Measurements from ENCODE around the gene NGDN. TPM values are rescaled to one million over a fixed set of nuclear protein-coding genes. Genes with fewer than 3 reads are reported as not detected.
A peak's percentile ranks its signal among the peaks of the same experiment; 100 is the strongest.

NGDN gene
- total RNA-seq, 1 experiment from 2014 or later, result 62.8 TPM

DNA sequence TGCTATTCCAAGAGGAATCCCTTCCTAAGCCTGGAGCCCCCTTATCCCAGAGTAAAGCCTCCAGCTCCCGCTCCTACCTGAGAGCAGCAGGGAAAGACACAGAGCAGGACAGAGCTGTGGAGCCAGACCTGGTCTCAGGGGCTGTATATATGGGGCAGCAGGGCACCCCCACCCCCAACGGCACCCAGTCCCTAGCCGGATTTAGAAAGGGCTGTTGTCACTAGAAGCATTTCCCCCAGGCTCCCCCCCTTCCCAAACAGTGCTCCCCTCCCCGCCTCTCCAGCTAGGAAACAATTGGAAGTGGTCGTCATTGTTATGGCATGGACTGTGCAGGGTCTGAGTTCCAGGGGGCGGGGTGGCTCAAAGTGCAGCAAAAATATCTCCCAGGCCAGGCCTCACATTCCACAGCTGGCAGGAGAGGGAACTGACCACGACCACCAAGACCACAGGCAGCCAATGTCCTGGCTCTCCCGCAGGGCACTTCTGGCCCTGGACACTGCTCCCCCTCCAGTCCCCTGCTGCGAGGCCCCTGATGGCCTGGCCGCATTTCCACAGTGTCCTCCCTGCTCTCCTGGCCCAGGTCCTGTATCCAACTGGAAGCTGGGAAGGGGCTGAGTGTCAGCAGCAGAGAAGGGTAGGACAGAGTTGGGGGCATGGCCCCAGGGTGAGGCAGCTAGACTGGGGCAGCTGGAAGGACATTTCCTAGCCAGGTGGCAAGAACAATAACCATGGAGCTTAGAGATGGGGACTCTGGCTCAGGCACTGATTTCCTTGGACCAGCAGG is 33.8 kb upstream of the NGDN start, which contains the start of gene MYH7:
MYH7 (minus strand) TSS at position 118 of the 784 bp plus-strand sequence. CDS start 1,928 bp downstream, outside the sequence.
- DNase-seq, result peak; percentile 22

DNA sequence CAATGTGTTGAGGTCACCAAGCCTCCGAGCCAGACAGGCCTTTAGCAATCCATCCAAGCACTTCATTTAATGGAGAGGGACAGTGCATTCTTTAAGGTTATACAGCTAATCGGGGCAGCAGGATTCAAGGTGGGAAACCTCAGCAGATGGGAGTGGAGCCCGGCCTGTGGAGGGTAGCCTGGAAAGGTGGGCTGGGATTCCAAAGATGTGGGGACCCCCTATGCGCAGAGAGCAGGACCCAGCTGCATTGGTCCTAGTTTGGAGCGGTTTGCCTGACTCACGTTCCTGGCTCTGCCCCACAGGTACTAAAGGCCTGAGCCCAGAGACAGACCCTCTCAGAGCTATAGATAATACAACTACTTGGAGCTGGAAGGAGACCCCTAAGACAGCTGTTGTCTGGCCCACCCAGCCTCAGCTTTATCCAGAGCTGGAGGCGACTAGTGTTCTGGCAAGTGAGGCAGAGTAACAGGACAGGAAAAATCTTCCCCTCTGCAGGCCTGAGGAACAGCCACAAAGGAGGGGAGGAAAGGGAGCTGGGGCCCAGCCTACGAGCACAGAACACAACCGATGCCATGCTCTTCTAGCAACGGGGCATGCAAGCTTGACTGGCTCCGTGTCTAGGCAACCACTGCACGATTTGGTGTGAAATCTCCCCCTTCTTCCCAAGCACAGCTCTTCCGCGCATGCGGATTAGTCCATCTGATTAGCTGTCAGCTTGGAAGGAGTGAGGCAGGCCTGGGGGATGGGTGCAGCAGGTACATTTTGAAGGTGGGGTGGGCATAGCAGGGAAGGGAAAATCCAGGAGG is 33.0 kb upstream of the NGDN start:
- no peak overlapping the region for H3K4me3 ChIP-seq (ENCODE audit: insufficient read depth, low read depth, low read length)
- H3K36me3 ChIP-seq (replicated peaks; ENCODE audit: control insufficient read depth, insufficient read depth, low read length), result no peaks in the 10 kb centered on the region
- H3K27me3 ChIP-seq (ENCODE audit: control insufficient read depth, insufficient read depth, low read length), result no peaks in the 10 kb centered on the region
- DNase-seq, result peak; percentile 33

More for the DNA sequence above, 33.8 kb upstream of the NGDN start, which contains the start of gene MYH7:
- Histone ChIP-seq H3K27me3 (ENCODE audit: control insufficient read depth, insufficient read depth, low read length) (no peaks in the 10 kb centered on the region), H3K36me3 (replicated peaks; ENCODE audit: control insufficient read depth, insufficient read depth, low read length) (no peaks in the 10 kb centered on the region), H3K4me3 (ENCODE audit: insufficient read depth, low read depth, low read length) (no peak within 1 kb of the TSS)

DNA sequence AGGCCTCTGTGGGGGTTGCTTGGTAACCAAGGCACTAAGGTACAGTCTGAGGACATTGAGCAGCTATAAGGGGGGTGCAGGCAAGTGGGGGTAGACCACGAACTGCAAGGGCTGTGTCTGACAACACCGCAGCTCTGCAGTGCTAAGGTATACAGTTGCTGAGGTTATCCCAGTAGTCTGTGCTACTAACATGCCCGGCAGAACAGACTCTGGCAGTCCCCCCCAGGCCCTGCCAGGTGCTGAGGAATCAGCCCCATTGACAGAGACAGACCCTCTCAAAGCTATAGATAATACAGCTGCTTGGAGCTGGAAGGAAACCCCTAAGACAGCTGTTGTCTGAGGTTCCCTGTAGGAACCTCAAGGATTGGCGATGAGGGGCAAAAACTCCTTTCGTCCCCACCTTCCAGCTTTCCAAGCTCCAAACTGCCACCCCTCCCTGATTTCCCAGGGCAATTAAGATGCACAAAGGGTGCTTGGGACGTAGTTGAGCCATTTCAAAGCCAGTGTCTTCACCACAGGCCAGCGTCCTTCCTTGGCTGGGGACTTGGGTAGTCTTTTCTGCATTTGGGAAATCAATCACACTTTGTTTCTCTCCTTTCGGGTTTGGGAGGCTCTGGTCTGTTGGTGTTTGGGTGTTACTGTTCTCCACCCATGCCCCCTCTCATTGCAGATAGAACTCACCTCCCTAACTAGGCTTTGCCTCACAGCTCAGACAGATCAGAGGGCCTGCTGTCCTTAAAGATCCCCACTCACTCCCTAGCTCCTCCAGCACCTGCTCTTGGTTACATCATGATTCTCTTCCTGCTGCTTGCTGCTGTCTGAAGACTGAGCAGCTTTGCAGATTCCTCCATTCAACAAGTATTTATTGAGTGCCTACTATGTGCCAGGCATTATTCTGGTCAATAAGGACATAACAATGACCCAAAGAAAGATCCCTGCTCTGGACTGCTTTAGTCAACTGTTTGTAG is 32.1 kb upstream of the NGDN start:
- no peaks in the 10 kb centered on the region for H3K36me3 ChIP-seq (replicated peaks; ENCODE audit: control insufficient read depth, insufficient read depth, low read length)
- H3K4me3 ChIP-seq (ENCODE audit: insufficient read depth, low read depth, low read length), result no peak overlapping the region
- H3K27me3 ChIP-seq (ENCODE audit: control insufficient read depth, insufficient read depth, low read length), result no peaks in the 10 kb centered on the region
- peak; percentile 15 for DNase-seq

DNA sequence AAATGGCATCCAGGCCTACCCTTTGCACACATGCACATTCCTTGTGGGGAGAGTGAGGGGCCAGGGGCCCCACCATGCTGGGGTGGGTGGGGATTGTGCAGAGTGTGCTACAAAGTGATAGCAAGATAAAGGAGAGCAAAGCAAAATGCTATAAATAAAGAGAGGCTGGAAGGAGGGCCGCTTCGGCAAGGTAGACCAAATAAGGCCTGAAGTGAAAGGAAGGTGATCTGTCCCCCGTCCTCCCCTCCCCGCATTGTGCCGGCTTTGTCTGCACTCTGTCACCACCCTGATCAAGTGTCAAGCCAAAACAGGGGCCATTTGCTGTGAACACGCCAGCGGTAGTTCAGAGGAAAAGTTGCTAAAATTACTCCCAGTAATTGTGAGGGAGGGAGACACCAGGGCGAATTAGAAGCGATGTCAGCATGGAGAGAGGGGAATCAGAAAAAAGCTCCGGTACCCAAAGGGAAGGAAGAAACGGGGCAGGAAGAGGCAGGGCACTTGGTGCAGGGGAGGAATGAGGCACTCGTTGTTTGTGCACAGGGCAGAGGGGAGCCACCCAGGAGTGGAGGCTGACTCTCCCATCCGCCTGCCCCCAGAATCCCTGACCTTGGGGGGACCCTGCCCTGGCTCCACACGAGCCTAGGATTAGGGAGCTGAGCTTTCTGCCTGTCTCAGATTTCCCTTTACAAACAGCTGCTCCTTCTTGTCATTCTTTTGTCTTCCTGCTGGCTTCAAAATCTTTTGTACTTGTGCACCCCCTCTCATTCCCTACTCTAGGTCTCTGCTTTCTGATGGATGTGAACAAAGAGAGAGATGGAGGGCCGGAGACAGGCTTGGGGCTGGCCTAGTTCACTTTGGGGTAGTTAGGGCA is 31.2 kb upstream of the NGDN start:
- Histone ChIP-seq H3K36me3 (replicated peaks; ENCODE audit: control insufficient read depth, insufficient read depth, low read length) (no peaks in the 10 kb centered on the region), H3K27me3 (ENCODE audit: control insufficient read depth, insufficient read depth, low read length) (no peaks in the 10 kb centered on the region), H3K4me3 (ENCODE audit: insufficient read depth, low read depth, low read length) (no peak overlapping the region)
- DNase-seq, result peak; percentile 44

DNA sequence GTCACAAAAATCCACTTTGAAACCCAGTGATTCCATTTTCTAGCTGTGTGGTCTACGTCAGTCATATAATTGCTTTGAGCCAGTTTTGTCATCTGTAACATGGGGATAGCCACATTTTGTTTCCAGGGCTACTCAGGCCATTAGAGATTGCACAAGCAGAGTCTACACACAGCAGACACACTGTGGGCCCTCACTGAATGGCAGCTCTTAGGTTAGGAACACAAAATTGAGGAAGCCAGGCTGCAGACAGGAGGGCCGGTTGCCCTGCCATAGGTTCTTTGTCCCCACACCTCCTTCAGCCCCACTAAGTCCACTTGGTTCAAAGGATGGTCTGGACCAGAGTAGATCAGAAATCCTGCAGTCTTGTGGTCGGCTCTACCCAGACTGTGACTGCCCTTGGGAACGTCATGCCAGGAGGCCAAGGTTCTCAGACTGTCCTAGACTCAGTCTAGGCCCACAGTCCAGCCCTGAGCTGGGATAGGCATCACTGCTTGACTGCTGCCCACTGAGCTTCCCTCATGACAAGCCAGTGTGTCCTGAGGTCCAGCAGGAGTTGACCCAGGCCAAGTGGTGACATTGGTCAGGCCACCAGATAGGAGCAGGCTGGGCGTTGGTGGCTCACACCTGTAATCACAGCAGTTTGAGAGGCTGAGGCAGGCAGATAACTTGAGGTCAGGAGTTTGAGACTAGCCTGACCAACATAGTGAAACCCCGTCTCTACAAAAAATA is 30.2 kb upstream of the NGDN start:
- Histone ChIP-seq H3K4me3 (ENCODE audit: insufficient read depth, low read depth, low read length) (no peak overlapping the region), H3K36me3 (replicated peaks; ENCODE audit: control insufficient read depth, insufficient read depth, low read length) (no peaks in the 10 kb centered on the region), H3K27me3 (ENCODE audit: control insufficient read depth, insufficient read depth, low read length) (no peaks in the 10 kb centered on the region)
- no peak for DNase-seq

DNA sequence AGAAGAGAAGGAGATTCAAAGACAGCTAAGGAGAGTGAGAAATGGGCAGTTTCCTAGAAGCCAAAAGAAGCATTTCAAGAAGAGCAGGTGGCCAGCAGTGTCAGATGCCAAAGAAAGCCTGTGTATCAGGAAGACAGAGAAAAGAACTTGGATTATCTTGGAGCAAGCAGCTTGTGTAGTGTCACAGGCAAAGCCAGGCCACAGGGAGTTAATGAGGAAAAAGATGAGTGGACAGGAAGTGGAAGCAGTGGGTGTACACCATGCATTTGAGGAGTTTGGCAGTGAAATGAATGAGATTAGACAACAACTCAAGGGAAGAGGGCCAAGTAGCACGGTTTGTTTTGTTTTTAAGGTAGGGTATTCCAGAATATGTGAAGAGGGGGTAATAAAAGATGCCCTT is 28.4 kb upstream of the NGDN start:
- H3K27me3 ChIP-seq (ENCODE audit: control insufficient read depth, insufficient read depth, low read length), result no peaks in the 10 kb centered on the region
- no peak overlapping the region for H3K4me3 ChIP-seq (ENCODE audit: insufficient read depth, low read depth, low read length)
- H3K36me3 ChIP-seq (replicated peaks; ENCODE audit: control insufficient read depth, insufficient read depth, low read length), result no peaks in the 10 kb centered on the region
- DNase-seq, result peak; percentile 3

DNA sequence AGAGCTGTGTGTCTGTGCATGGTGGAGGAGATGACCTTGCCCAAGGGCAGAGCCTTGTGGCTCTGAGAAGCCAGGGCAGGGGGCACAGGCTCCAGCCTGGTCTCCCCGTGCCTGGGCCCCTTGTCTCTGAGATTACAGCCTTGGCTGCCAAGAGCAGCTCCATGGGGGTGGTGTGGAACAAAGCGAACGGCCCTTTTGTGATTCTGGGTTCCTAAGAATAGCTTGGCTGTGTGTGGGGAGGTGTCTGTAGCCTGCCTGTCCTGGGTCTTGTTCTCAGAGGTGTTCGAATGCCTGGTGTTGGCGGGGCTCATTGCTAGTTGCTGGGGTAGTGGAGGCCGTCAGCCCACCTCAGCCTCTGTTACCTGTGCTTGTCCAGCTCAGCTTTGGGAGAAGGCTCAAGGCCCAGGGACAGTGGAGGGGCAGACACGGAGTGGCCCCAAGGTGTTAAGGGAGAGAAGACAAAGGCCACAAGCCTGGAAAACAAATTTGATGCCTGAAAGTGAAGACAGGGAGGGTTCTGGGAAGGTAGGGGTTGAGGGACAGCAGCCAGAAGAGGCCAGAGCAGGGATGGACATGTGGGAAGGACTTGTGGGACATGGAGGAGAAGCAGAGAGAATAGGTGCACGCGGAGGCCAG is 26.7 kb upstream of the NGDN start:
- Histone ChIP-seq H3K36me3 (replicated peaks; ENCODE audit: control insufficient read depth, insufficient read depth, low read length) (no peaks in the 10 kb centered on the region), H3K27me3 (ENCODE audit: control insufficient read depth, insufficient read depth, low read length) (no peaks in the 10 kb centered on the region), H3K4me3 (ENCODE audit: insufficient read depth, low read depth, low read length) (no peak overlapping the region)
- peak; percentile 79 for DNase-seq

DNA sequence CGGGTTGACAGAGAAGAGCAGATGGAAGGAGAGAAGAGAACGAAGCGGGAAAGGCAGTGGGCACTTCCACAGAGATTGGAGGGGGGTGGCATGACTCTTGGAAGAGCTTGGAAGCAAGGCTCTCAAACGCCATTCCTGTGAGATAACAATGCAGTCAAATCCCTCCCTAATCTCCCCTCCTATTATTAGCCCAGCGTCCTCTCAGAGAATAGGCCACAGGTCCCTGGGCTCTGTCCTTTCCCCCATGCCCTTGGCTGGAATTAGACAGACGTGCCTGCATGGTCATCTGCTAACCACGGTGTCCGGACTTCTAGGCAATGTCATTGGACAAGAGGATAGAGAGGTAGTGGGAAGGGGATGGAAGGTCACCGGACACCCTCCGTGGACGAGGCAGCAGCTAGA is 26.1 kb upstream of the NGDN start:
- no peaks in the 10 kb centered on the region for H3K36me3 ChIP-seq (replicated peaks; ENCODE audit: control insufficient read depth, insufficient read depth, low read length)
- peak; percentile 26 for DNase-seq
- H3K27me3 ChIP-seq (ENCODE audit: control insufficient read depth, insufficient read depth, low read length), result no peaks in the 10 kb centered on the region
- no peak overlapping the region for H3K4me3 ChIP-seq (ENCODE audit: insufficient read depth, low read depth, low read length)

DNA sequence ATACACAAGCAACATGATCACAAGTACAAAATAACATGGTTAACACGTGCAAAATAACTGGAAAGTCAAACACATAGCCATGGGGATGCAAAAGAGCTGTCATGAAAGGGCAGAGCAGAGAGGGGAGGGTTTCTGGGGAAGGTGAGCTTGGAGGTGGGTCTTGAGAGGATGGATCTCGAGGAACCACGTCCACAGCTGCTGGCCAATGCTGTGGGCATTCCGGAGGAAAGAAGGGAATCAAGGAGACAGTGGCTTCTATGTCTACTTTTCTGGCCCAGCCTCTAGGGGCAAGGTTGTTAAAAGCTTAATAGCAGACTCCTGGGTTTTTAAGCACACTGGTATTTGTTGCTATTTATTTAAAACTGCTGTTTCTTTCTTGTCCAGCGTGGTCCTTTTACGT is 25.6 kb upstream of the NGDN start:
- Histone ChIP-seq H3K4me3 (ENCODE audit: insufficient read depth, low read depth, low read length) (no peak overlapping the region), H3K36me3 (replicated peaks; ENCODE audit: control insufficient read depth, insufficient read depth, low read length) (no peaks in the 10 kb centered on the region), H3K27me3 (ENCODE audit: control insufficient read depth, insufficient read depth, low read length) (no peaks in the 10 kb centered on the region)
- DNase-seq, result peak; percentile 6

DNA sequence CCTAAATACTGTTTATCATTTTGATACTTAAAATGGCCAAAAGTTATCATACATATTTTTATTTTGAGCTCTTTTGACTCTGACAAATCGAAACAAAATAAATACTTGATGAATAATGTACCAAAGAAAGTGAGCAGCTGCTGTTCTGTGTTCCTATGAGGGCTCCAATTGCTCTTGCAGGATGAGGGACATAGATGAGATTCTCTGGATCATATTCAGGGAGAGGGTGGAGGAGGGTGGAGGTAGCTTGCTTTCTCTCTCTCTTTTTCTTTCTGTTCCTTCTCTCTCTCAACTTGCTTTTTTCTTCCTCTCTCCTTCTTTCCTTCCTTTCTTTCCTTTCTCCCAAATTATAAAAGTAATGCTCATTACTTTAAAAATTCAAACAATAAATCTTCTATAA is 25.2 kb upstream of the NGDN start:
- no peaks in the 10 kb centered on the region for H3K36me3 ChIP-seq (replicated peaks; ENCODE audit: control insufficient read depth, insufficient read depth, low read length)
- no peaks in the 10 kb centered on the region for H3K27me3 ChIP-seq (ENCODE audit: control insufficient read depth, insufficient read depth, low read length)
- DNase-seq, result no peak
- H3K4me3 ChIP-seq (ENCODE audit: insufficient read depth, low read depth, low read length), result no peak overlapping the region

DNA sequence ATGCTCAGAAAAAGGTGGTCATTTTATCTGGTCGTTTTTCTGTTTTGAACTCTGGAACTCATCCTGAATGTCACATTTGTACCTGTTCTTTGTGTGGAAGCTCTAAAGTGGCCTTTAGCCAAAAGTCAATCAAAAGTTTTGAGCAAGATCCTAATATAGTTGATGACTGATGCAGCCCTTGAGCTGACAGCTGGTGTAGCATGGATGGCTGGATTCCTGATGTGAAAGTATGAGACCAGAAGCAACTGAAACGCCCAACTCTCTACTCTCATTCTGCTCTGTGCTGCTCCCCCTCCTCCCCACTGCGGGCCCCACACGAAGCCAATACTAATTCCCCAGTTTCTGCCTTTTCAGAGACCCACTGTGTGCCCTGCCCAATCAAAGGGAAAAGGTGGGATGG is 23.7 kb upstream of the NGDN start:
- H3K36me3 ChIP-seq (replicated peaks; ENCODE audit: control insufficient read depth, insufficient read depth, low read length), result no peaks in the 10 kb centered on the region
- H3K4me3 ChIP-seq (ENCODE audit: insufficient read depth, low read depth, low read length), result no peak overlapping the region
- DNase-seq, result no peak

DNA sequence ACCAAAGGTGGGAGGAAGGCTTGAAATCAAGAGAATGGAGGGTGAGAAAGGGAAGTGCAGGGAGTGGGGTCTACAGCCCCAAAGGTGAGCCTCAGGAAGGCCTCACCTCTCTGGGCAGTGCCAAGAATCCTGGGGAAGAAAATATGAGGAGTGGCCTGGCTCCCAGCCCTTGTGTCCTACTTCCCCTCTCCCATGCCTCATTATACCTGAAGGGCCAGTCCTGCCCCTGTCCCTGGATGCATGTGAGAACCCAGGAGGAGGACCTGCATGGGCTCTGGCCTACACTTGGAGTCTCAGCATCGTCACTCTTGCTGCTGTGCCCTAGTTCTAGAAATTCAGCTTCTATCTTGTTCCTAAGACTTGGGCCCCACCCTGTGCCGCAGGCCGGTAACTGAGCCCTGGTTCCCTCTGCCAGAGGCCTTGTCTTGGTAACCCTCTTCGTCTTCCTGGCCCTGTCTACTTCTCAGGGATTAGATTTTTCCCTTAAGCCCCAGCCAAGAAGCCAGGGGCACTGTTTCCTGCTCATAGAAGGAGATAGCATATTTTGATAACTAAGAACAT is 23.1 kb upstream of the NGDN start:
- H3K36me3 ChIP-seq (replicated peaks; ENCODE audit: control insufficient read depth, insufficient read depth, low read length), result no peaks in the 10 kb centered on the region
- no peak overlapping the region for H3K4me3 ChIP-seq (ENCODE audit: insufficient read depth, low read depth, low read length)
- H3K27me3 ChIP-seq (ENCODE audit: control insufficient read depth, insufficient read depth, low read length), result no peaks in the 10 kb centered on the region
- DNase-seq, result peak; percentile 4

More for the DNA sequence above, 23.7 kb upstream of the NGDN start:
- no peaks in the 10 kb centered on the region for H3K27me3 ChIP-seq (ENCODE audit: control insufficient read depth, insufficient read depth, low read length)
